Measurements from ENCODE around the gene MUC16. TPM values are rescaled to one million over a fixed set of nuclear protein-coding genes. Genes with fewer than 3 reads are reported as not detected.

MUC16 gene
- total RNA-seq, 4 donors from 2014 or later, result 0.02 to 0.55 (median 0.04) TPM; not detected in 1

GRCh38 chr19:9014803-9015202 is 4.6 kb upstream of the MUC16 start:
- WGBS, 2 donors, result 54 to 61% methylated on average over 7 of the region's 7 CpGs
- intact Hi-C loops (cut with DNase I; ENCODE audit: low total_unique reads), result no loop called here
- H3K4me3 ChIP-seq (ENCODE audit: low read depth, poor library complexity, severe bottlenecking), result no peak overlapping the region
- DNase-seq (ENCODE audit: low spot score in 2 of 2), result no peak
- TF ChIP-seq POLR2A (IDR thresholded peaks at IDR 0.05) (no peak), CTCF (IDR thresholded peaks at IDR 0.05) (no peak)

- H3K4me3 ChIP-seq (ENCODE audit: low read depth, poor library complexity, severe bottlenecking), result no peak overlapping the region
- 81% methylated on average over 1 of the region's 1 CpG for WGBS, 2 donors
- TF ChIP-seq POLR2A (IDR thresholded peaks at IDR 0.05) (no peak), CTCF (IDR thresholded peaks at IDR 0.05) (no peak)
- no peak for DNase-seq (ENCODE audit: low spot score in 2 of 2)
- intact Hi-C loops (cut with DNase I; ENCODE audit: low total_unique reads), result no loop called here
Observed at GRCh38 chr19:9013988-9014387, 3.8 kb upstream of the MUC16 start.

GRCh38 chr19:9011875-9012274 is 1.7 kb upstream of the MUC16 start:
- WGBS, 2 donors, result 75% methylated on average over 2 of the region's 2 CpGs
- H3K4me3 ChIP-seq (ENCODE audit: low read depth, poor library complexity, severe bottlenecking), result no peak overlapping the region
- TF ChIP-seq POLR2A (IDR thresholded peaks at IDR 0.05) (no peak), CTCF (IDR thresholded peaks at IDR 0.05) (no peak)
- no peak for DNase-seq (ENCODE audit: low spot score in 2 of 2)
- intact Hi-C loops (cut with DNase I; ENCODE audit: low total_unique reads), result no loop called here

- WGBS, 2 donors, result 32 to 41% methylated on average over 7 to 9 of the region's 12 CpGs
- no peak overlapping the region for H3K4me3 ChIP-seq (ENCODE audit: low read depth, poor library complexity, severe bottlenecking)
- TF ChIP-seq POLR2A (IDR thresholded peaks at IDR 0.05), result no peak
- no peak for TF ChIP-seq CTCF (IDR thresholded peaks at IDR 0.05)
- no peak for DNase-seq (ENCODE audit: low spot score in 2 of 2)
- intact Hi-C loops (cut with DNase I; ENCODE audit: low total_unique reads), result no loop called here
Observed at GRCh38 chr19:9010693-9011092, 484 bp upstream of the MUC16 start.

- TF ChIP-seq POLR2A (IDR thresholded peaks at IDR 0.05) (no peak), CTCF (IDR thresholded peaks at IDR 0.05) (no peak)
- no peak overlapping the region for H3K4me3 ChIP-seq (ENCODE audit: low read depth, poor library complexity, severe bottlenecking)
- WGBS, 2 donors, result 44 to 49% methylated on average over 10 of the region's 10 CpGs
- no peak for DNase-seq (ENCODE audit: low spot score in 2 of 2)
- intact Hi-C loops (cut with DNase I; ENCODE audit: low total_unique reads), result no loop called here
Observed at GRCh38 chr19:9009431-9009830, 778 bp downstream of the MUC16 start.

- TF ChIP-seq POLR2A (IDR thresholded peaks at IDR 0.05) (no peak), CTCF (IDR thresholded peaks at IDR 0.05) (no peak)
- no peak for DNase-seq (ENCODE audit: low spot score in 2 of 2)
- H3K4me3 ChIP-seq (ENCODE audit: low read depth, poor library complexity, severe bottlenecking), result no peak overlapping the region
- WGBS, 2 donors, result 60 to 72% methylated on average over 5 to 10 of the region's 10 CpGs
- intact Hi-C loops (cut with DNase I; ENCODE audit: low total_unique reads), result no loop called here
Observed at GRCh38 chr19:9008667-9009066, 1.5 kb downstream of the MUC16 start.
